GM21381 (cell line): Measurements from ENCODE around the gene SCNN1A.

ENCODE experiments used
- ATAC-seq: cut with Tn5 transposase; IDR thresholded peaks from one replicate; pipeline ENCODE4 v1.9.1; 2021; ENCODE audit warnings: mild to moderate bottlenecking, moderate library complexity; ENCODE audit not compliant: unreplicated experiment

Gene SCNN1A

DNA sequence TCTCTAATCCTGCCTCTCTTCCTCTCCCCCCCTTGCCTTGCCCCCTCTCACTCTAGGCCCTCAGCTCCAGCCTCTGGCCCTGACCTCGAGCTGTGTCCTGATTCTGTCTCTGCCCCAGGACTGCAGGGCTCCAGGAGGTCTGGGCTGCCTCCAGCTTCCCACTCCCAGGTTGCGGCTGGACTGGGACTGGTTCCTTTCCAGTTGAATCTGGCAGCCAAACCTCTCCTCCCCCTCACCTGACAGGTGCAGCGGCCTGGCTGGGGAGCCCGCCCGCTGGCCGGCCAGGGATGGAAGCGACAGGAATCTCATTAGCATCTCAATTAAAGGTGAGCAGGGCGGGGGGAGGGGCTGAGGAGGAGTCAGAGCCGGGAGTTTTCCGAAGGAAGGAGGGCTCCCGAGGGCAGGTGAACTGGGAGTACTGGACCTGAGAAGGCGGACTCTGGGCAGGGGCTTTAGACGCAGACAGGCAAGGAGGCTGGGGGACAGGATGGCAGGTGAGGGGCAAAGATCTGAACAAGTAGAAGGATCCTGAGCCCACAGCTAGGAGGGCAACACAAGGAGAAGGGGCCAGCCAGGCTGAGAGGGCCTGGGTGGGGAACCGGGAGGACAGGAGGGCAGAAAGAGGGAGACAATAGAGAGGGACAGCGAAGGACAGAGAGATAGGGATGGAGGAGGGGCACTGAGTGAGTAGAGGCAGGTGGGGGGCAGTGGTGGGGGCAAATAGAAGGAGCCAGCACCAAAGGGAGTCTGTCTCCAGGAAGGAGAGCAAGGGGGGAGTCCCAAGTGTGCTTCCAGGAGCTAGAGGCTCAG is at the start of gene SCNN1A:
Gene SCNN1A (minus strand): TSS at position 295 of the 810 bp plus-strand sequence. CDS start 780 bp downstream, outside the sequence.
- no peak for ATAC-seq

DNA sequence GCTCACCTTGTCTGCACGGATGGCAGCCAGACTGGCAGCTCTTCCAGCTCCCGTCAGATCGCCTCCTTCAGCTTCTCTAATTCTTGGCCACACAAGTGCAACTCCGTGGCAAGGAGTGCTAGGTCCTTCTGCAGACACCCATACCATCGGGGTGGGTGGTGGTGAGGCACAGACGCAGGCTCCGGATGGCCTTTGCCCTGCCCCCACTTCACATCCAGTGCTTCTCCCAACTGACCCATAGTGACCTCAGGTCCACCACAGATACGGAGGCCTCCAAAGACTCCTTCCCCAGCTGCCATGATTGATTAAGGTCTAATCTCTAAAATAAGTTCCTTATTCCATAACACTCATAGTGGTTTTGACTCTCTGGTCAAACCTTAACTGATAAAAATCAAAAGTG is 49.5 kb upstream of the SCNN1A start:
- no peak for ATAC-seq

DNA sequence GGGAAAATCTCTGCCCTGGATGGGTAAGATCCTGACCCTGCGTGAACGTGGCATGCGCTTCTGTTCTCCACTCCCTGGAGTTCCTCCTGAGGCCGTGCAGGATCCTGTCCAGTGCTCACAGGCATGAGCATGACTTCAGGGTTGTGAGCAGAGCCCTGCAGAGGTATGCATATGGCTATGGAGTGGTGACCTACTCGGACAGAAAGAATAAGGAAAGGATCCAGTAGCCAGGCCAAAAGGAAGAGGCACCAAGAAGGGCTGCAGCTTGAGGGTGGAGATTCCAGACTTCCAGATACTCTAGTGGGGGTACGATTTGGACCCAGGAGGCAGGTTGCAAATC is 48.6 kb upstream of the SCNN1A start:
- ATAC-seq = no peak

DNA sequence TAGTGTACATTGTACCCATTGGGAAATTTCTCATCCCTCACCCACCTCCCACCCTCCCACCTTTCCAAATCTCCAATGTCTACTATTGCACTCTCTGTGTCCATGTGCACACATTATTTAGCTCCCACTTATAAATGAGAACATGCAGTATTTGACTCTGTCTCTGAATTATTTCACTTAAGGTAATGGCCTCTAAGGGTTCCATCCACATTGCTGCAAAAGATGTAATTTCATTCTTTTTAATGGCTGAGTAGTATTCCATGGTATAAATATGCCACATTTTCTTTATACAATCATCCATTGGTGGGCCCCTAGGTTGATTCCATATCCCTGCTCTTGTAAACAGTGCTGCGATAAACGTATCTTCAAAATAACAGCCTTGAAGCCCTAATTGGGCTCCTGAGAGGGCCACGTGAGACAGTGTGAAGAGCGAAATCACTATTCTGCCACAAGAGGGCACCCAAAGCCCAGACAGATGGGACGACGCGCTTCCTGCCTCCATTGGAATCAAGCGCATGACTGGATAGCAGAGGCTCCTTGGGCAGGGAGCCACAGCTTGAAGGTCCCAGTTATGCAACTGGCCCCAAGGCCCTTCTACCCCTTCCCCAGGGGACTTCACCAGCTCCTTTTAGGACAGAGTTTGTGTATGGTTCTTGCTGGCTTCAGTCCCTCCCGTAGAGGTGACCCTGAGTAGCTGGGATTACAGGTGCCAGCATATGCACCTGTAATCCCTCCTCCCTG is 48.1 kb upstream of the SCNN1A start:
- no peak for ATAC-seq

DNA sequence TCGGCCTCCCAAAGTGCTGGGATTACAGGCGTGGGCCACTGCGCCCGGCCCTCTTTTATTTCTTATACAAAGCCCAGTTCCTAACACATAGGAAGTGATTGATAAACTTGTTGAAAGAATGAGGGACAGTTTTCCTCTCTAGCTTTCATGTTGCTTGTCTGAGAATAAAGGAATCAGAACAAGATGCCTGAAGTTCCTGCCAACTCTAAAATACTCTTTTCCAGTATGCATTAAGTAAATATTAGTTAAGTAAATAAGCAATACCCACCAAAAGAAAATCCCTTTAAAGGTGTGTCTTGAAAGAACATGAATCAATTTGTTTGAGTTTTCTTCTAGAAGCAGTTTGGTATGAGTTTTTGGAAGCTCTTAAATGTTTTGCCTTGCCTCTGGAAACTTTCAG is 45.0 kb upstream of the SCNN1A start:
- ATAC-seq = no peak

DNA sequence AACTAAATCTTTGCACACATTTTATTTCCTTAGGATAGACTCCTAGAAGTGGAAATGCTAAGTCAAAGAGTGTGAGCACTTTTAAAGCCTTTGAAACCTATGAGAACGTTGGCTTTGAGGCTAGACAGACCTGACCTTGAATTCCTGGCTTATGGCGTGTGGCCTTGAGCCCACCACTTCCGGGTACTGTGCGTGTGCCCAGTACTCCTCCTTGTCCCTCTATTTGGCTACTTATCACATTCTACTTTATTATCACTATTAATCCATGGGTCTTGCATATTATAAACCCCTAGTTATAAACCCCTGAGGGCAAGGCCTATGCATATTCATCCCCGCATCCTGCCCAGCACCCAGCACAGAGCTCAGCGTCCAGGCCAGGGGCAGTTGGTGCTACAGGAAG is 43.4 kb upstream of the SCNN1A start:
- ATAC-seq = no peak

DNA sequence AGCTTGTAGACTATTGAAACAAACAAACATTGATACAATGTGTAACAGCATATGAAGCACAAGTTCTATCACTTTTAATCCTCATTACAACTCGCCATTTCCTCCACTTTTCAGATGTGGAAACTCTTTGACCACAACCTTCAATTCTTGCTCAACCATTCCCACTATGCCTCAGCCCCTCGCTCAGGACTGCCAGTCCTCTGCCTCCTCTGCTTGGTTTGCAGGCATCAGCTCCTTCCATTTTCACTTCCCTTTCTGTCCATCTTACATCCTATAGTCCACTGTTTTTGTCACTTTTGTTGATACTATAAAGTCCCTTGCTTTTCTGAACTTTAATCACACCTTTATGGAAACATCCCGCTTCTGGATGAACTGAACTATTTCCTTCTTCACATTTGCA is 41.2 kb upstream of the SCNN1A start:
- no peak for ATAC-seq

DNA sequence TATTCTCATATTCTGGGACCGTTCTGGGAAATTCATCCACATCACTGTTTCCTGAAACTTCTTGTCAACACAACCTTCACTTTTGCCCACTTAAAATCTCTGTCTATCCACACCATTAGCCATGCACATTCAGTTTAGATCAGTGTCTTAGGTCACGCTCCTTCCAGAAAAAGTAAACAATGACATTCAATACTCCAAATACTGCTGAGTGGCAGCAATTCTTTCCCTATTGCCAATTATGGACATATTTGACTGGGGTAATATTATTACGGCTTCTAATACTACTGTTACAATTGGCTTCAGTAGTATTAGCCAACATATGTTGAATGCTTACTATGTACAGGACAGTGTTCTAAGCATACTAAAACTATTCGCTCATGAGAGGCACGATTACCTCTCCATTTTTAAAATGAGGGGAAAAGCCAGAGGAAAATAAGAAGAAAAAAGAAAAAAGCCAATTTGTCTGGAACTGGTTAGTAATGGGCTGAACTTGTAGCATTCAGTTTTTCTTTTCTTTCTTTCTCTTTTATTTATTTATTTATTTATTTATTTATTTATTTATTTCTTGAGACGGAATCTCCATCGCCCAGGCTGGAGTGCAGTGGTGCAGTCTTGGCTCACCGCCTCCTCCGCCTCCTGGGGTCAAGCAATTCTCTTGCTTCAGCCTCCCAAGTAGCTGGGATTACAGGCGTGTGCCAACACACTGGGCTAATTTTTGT is 32.0 kb upstream of the SCNN1A start:
- no peak for ATAC-seq

DNA sequence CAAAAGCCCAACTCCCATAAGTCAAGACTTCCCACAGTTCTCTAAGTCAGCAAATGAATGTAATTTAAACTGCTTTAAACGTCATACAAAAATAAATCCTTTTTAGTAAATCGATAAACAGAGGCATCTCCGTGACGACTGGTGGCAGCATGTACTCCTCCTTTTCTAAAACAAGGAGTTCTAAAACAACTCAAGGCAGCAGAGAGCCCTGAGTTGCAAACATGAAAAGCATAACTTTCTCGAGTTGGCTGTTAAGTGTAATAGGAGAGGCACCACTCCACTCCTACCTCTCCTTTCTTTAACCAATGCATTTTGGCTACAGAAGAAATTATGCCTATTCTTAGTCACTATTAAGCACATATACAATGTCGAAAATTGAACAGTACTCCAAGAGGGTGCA is 30.6 kb upstream of the SCNN1A start:
- ATAC-seq = no peak

DNA sequence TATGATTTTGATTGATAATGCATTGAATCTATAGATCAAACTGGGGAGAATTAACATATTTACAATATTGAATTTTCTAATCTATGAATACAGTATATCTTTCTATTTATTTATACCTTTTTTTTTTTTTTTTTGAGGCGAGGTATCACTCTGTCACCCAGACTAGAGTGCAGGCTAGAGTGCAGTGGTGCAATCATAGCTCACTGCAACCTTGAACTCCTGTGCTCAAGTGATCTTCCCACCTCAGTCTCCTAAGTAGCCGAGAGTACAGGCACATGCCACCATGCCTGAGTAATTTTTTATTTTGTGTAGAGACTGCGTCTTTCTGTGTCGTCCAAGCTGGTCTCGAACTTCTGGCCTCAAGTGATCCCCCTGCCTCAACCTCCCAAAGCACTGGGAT is 29.0 kb upstream of the SCNN1A start:
- no peak for ATAC-seq

DNA sequence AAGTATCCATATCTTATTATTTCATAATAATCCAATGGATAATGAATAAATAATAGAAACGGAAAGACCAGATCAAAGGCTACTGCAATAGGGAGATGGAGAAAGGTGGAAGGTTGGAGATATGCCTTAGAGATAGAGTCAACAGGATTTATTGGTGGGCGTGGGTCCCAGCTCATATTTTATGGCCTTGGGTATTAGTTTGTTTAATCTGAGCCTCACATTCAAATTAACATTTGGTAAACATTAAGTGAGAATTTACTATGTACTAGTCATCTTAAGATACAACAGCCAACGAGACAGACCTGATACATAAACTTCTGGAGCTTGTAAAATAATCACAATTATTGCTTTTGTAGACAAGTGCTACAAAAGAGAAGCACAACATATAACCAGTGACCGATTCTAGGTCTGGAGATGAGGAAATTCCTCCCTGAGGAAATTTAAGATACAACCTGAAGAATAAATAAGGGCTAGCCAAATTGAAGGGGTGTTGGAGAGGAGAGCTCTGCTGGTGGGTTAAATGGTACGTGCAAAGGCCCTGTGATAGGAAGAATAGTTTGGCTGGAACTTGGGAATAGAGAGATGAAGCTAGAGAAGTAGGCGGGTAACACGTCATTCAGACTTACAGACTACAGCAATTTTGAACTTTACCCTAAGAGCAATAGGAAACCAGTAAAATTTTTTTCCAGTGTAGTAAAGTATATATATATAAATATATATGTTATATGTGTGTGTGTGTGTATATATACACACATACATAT is 24.7 kb upstream of the SCNN1A start:
- ATAC-seq = no peak

DNA sequence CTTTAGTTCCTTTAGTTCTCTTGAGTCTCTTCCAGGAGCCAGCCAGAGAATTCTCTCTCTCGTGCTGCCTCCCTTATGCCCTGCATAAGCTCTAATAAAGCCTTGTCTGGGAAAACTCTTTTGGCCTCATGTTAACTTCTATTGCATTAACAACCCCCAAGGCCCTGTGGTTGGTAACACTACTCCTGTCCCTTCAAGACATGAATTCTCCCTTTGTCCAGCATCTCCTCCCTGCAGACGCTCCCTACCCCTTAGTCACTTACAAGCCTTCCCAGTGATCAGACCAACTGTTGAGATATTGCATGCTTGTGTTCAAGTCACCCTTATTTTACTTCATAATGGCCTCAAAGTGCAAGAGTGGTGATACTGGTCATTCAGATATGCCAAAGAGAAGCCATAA is 20.7 kb upstream of the SCNN1A start:
- ATAC-seq = no peak

DNA sequence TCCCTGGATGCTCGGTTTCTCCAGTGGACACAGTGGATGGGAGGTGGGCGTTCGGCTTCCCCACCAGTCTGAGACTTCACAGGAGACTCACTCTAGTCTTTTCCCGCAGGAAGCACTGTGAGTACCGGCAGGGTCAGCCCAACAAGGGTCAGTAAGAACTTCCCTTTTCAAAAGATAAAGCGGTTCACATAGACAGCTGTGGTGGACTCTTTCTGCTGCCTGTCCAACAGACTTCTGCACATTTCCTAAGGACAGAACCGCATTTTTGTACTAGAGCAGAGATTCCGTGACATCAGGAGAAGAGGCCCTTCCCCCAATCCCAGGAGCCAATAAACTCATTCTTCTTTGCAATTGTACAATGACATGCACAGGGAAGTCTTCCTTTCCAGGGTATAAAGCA is 19.0 kb upstream of the SCNN1A start:
- ATAC-seq = no peak

DNA sequence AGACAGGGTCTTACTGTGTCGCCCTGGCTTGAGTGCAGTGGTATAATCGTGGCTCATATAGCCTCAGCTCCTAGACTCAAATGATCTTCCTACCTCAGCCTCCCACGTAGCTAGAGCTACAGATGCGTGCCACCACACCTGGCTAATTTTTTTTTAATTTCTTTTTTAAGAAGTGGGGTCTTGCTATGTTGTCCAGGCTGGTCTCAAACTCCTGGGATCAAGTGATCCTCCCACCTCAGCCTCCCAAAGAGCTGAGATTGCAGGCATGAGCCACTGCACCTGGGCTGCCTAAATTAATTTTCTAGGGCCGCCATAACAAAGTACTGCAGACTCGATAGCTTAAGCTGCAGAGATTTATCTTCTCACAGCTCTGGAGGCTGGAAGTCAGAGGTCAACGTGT is 17.7 kb upstream of the SCNN1A start:
- ATAC-seq = no peak

DNA sequence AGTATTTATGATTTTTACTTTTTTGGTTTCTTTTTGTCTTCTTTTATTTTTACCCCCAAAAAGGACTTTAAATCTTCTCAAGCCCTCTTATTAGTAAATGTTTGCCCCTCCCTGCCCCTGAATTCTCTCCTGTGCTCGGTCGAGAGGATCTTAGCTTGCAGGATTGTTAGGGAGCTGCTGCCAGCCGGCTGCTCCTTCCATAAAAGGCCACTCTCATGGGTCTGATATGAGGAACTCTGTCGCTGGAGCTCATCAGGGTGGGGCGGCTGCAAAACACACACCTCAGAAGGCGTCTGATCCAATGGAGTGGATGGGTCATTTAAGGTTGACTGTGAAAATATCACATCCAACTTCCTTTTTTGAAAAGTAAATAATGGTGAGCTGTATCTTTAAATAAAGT is 17.1 kb upstream of the SCNN1A start:
- no peak for ATAC-seq

DNA sequence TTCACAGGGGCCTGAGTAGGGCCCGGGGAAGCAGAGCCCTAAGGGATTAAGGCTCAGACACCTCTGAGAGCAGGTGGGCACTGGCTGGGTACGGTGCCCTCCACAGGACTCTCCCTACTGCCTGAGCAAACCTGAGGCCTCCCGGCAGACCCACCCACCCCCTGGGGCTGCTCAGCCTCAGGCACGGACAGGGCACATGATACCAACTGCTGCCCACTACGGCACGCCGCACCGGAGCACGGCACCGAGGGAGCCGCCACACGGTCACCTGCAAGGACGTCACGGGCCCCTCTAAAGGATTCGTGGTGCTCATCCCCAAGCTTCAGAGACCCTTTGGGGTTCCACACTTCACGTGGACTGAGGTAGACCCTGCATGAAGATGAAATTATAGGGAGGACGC is 15.7 kb upstream of the SCNN1A start:
- no peak for ATAC-seq

DNA sequence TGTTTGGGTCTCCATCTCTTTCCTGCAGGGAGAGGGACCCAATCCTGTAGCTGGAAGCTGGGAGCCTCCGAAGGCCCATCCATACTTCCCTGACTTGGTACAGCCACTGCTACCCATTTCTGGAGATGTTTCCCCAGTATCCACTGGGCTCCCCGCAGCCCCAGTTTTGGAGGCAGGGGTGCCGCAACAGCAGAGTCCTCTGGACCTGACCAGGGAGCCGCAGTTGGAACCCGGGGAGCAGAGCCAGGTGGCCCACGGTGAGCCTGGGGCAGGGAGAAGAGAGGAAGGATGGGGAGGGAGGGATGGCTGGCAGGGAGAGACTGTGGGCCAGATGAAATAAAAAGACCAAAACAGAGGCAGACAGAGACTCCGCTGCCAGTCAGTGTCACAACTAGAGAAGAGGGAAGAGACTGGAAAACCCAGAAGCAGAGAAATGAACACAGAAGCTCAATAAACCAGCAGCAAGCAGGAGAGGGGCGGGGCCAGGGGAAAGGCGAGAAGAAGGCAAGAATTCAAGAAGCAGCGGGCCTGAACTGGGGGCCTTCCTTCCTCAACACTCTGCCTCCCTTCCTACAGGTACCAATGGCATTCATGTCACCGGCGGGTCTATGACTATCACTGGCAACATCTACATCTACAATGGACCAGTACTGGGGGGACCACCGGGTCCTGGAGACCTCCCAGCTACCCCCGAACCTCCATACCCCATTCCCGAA is 14.9 kb upstream of the SCNN1A start:
- ATAC-seq = no peak

DNA sequence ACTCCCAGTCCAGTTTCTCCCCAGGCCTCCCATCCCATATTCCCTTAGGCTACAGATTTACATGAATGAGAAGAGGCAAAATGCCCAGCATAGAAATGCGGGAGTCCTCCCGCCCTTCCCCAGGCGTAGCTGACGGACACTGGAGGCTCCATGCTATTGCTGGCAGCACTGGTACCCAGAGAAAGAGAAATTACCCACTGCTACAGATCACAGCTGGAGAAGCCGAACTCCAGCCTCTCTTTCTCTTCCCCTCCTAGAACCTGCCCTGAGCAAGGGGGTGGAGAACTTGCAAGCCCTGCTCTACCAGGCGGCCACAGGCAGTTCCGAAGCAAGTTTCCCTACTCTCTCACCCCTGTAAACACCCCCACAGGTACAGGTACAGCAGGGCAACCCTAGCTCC is 12.2 kb upstream of the SCNN1A start:
- no peak for ATAC-seq

DNA sequence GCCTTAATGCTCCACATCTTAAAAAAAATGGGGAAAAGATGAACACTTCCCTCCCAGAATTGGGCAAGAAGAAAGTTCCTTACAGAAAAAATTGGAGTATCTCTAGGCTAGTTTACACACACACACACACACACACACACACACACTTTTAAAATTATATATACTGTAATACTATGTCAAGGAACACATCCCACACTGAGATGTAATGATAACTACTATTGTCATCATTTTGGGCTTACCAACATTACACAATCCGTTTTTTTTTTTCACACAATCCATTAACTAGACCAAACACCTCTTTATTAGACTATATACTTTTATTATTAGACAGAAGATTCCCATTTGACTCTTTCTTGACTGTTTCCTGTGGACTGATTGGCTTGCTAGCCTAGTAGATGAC is 11.1 kb upstream of the SCNN1A start:
- no peak for ATAC-seq

DNA sequence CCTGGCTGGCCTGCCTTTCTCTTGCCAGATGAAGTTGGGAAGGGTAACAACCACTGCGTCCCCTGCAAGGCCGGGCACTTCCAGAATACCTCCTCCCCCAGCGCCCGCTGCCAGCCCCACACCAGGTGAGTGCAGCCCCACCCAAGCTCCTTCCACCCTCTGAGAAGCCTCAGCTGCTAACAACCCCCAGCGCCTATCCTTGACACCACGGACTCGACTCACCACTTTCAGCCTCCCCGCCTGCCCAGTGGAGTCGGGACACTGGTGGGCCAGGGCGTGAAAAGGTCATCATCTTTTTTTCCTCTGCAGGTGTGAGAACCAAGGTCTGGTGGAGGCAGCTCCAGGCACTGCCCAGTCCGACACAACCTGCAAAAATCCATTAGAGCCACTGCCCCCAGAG is 10.7 kb upstream of the SCNN1A start:
- no peak for ATAC-seq
